Posterior vena cava (tissue), 2 donors: Measurements from ENCODE around the gene GPX4. TPM values are rescaled to one million over a fixed set of nuclear protein-coding genes. Genes with fewer than 3 reads are reported as not detected.

ENCODE experiments used
- DNase-seq: peaks from one replicate; pipeline ENCODE4 v3.0.0-alpha.2; 2020; ENCODE audit warnings: low spot score
- intact Hi-C, 2 donors: fragments of 100-400 bp; cut with DNase I; formaldehyde crosslinking; loops; one replicate each; pipeline versions ENCODE4 v1.14.1 to v1.14.2; 2022 to 2023
- long read RNA-seq, 2 donors: library from polyadenylated mRNA; unstranded; transcript quantifications; one replicate each; pipeline ENCODE4 v2.0.0, GENCODE V29; 2020 to 2021
- total RNA-seq, 2 donors: library from RNA; stranded (reverse); fragmentation: NEBNext Ultra II Directional; extraction: Animal tissue kit (Norgen Biotek cat#: 25700); gene quantifications; one replicate each; pipeline ENCODE4 v1.2.1, GENCODE V29; 2021
- donor health status: DM: yes; HTN: yes; CAD: no.
- donor health status: DM: yes; HTN: yes; CAD: no.

GPX4 gene, protein sequence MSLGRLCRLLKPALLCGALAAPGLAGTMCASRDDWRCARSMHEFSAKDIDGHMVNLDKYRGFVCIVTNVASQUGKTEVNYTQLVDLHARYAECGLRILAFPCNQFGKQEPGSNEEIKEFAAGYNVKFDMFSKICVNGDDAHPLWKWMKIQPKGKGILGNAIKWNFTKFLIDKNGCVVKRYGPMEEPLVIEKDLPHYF
- 100 to 1,000 TPM; 176 to 193 TPM for total RNA-seq
- long read RNA-seq, donor 1, transcript GPX4-201 (7 exons, 919 nt) = major isoform, 44 of 61 reads
- long read RNA-seq, donor 1, partial matches to known transcripts = 7 of 61 reads
- long read RNA-seq, donor 1, other reads (novel, unspliced or antisense) = 6 of 61 reads
- long read RNA-seq, donor 2, transcript GPX4-201 (7 exons, 919 nt) = major isoform, 120 of 161 reads
- long read RNA-seq, donor 2, transcript GPX4-204 (6 exons, 536 nt) = minor isoform, 17 of 161 reads
- long read RNA-seq, donor 2, partial matches to known transcripts = 8 of 161 reads
- long read RNA-seq, donor 2, other reads (novel, unspliced or antisense) = 13 of 161 reads

DNA sequence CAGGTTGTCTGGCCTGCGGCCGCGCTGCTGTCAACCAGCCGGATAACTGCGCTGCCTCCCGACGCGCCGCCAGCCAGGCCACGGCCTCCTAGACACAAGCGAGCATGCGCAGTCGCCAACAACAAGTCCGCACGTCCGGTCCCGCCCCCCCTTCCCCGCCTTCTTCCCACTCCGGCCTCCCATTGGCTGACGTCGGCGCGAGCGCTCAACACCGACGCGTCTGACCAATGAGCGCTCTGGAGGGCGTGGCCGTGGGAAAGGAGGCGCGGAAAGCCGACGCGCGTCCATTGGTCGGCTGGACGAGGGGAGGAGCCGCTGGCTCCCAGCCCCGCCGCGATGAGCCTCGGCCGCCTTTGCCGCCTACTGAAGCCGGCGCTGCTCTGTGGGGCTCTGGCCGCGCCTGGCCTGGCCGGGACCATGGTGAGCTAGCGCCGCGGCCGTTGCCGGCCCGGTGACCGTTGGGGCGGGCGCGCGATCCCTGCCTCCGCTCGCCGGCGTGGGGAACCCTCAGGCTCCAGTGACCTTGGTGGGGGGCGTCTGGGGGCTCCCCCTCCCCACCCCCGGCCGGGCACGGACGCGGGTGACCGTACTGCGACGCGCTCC is at the start of gene GPX4:
GPX4 (plus strand) TSS at position 287 of the 603 bp plus-strand sequence; CDS start at position 337, 50 bp downstream.
- intact Hi-C loops = loop anchor here (1.0 to 5.0 kb wide), 2 partner anchors 37 to 82 kb away; partner anchors contain the start of genes ARHGAP45 (in 1 of the 2), RNU6-2 (in 1 of the 2) and TMEM259 (in 1 of the 2)
- peak; percentile 100 for DNase-seq

DNA sequence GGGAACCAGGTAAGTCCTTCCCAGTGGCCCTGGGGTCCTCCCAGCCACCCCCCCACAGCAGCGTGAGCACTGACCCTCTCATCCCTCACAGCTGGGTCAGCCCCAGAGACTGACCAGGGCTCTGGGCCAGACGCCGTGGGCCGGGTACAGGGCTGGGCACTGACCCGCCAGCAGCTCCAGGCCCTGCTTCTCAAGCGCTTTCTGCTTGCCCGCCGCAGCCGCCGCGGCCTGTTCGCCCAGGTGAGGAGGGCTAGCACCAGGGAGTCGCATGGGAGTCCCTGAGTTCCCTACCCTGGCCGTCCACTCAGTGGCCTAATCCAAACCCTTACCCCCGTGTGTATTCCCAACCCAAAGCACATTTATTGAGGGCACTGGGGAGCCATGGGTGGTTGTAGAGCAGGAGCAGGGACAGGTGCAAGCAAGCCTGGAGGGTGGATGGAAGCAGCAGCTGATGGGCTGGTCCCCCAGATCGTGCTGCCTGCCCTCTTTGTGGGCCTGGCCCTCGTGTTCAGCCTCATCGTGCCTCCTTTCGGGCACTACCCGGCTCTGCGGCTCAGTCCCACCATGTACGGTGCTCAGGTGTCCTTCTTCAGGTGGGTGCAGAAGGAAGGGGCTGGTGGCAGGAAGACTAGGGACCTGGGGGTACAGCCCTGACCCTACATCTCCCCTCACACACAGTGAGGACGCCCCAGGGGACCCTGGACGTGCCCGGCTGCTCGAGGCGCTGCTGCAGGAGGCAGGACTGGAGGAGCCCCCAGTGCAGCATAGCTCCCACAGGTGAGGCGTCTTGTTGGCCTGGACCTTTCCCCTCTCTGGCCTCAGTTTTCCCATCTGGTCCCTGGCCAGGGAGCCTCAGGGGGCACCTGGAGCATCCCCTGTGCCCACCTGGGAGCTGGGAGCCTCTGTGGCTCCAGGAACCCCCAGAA is 49.4 kb upstream of the GPX4 start:
- intact Hi-C loops = no loop called here
- no peak for DNase-seq

DNA sequence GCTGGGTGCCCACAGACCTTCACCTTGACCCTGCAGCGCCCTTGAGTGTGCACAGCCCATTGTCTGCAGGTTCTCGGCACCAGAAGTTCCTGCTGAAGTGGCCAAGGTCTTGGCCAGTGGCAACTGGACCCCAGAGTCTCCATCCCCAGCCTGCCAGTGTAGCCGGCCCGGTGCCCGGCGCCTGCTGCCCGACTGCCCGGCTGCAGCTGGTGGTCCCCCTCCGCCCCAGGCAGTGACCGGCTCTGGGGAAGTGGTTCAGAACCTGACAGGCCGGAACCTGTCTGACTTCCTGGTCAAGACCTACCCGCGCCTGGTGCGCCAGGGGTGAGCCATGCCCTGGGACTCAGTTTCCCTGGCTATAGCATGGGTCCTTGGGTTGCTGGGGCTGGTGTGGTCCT is 48.8 kb upstream of the GPX4 start:
- intact Hi-C loops = no loop called here

GRCh38 chr19:1055886-1056620 is 47.7 kb upstream of the GPX4 start:
- intact Hi-C loops = no loop called here
- DNase-seq = no peak

More for the DNA sequence above, 48.8 kb upstream of the GPX4 start:
- DNase-seq = no peak

- DNase-seq = no peak
- intact Hi-C loops = no loop called here
Observed at GRCh38 chr19:1057176-1057855, 46.5 kb upstream of the GPX4 start.

- DNase-seq = no peak
- intact Hi-C loops = no loop called here
Observed at GRCh38 chr19:1058112-1058511, 45.7 kb upstream of the GPX4 start.

- DNase-seq = no peak
- intact Hi-C loops = no loop called here
Observed at GRCh38 chr19:1060689-1061088, 43.1 kb upstream of the GPX4 start.

GRCh38 chr19:1061987-1062386 is 41.8 kb upstream of the GPX4 start:
- intact Hi-C loops = no loop called here

DNA sequence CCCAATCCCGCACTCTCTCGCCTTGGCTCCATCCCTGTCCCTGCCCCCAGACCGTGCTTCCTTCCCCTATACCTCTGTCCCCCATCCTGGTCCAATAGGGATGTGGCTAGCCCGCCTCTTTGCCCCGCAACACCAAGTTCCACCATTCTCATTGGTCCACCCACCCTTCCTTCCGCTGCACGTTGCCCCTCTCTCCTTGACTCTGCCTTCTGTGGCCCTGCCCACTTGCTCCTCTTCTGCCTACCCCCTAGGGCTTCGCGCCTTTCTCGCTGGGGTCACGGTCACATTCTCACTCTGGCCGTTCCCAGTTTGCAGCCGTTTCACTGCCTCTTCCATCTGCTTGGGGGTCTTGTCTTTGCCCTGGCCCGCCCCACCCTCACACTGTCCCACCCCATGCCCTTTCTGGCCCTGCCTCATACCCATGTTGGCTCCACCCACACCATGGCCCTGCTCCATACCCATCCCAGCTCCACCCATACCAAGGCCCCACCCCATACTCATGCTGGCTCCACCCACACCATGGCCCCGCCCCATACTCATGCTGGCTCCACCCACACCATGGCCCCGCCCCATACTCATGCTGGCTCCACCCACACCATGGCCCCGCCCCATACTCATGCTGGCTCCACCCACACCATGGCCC is 41.3 kb upstream of the GPX4 start:
- no peak for DNase-seq
- intact Hi-C loops = no loop called here

More at GRCh38 chr19:1061987-1062386, 41.8 kb upstream of the GPX4 start:
- no peak for DNase-seq

- intact Hi-C loops = no loop called here
- no peak for DNase-seq
Observed at GRCh38 chr19:1063030-1063908, 40.5 kb upstream of the GPX4 start.

DNA sequence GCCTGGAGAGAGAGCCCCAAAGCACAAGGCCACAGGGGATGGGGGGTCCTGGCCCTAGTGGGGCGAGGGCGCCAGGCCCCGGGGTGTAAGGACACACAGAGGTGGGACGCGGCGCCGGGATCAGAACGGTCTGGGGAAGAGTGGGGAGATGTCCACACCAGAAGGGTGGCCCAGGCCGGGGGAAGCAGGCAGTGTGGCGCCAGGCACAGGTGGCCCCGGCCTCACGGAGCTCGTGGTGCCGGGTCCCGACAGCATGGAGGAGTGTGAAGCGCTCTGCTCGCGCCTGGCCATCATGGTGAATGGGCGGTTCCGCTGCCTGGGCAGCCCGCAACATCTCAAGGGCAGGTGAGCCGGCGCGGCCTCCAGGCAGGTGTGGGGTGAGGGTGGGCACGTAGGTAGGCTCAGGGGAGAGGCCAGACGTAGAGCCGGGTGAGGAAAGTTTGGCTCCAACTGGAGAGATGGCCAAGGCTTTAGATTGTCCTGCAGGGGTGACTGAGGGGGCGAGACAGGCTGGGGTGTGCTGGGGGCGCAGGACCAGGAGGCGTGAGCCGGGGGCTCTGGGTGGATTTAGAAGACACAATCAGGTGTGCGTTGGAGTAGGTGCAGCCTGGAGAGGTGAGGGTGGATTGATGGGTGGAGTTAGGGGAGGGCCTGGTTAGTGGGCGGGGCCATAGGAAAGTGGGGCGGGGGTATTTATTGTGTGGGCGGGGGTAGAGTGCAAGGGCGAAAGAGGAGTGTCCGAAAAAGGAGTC is 39.7 kb upstream of the GPX4 start:
- intact Hi-C loops = no loop called here
- no peak for DNase-seq

GRCh38 chr19:1064661-1065605 is 38.9 kb upstream of the GPX4 start:
- intact Hi-C loops = no loop called here
- peak; percentile 91 for DNase-seq

DNA sequence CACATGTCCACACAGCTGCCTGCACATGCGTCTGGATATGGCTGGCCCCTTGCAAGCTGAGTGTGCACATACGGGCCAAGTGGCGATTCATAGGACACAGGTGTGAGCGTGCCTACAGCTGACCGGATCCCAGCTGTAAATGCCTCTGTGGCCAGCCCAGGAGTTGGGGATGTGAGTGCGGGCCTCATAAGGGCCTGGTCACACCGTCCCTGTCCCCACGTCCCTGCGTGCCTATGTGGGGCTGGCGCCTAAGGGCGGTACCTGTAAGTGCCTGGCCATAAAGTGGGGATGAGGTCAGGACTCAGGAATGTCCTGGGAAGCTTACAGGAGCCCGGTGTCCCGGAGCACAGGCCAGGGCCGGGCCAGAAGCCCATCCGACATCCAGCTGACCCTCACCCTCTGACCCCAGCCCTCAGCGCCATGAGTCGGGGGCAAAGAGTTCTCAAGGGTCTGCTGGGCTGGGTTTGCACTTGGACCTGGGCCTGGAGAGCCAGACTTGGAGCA is 38.1 kb upstream of the GPX4 start:
- DNase-seq = peak; percentile 71
- intact Hi-C loops = no loop called here

DNA sequence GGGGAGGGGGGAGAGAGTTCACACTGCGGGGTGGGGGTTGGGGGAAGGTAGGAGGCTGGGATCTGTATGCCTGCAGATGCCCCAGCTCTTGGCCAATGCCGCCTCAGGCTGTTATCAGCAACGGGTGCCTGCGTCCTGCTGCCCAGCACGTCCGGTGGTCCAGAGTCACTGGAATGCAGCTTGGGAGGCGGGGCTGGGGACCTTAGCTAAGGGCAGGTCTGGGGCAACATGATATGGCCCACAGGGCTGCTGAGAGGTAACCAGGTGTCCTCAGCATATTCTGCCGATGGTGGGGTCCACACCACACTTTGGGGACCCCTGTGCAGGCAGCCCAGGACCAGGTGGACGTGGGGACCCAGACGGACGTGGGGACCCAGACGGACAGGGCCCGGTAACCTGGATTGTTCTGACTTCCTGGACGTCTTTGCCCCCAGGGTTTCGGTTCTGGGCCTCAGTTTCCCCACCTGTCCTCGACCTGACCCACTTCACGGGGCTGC is 37.5 kb upstream of the GPX4 start:
- intact Hi-C loops = no loop called here
- no peak for DNase-seq
